ENCODE measurements around the gene CEP89. TPM values are rescaled to one million over a fixed set of nuclear protein-coding genes. Genes with fewer than 3 reads are reported as not detected.
"Not testable (repeated sequence)": the region's sequence is repeated elsewhere in the genome, so short reads cannot be mapped to it uniquely, and the experiment has no call there.

Gene CEP89
- 14.8 and 18.3 TPM in 2 replicates for polyA plus RNA-seq (2011; rRNA removed)
- 22.2 and 31.8 TPM in 2 replicates for polyA minus RNA-seq (2011; rRNA and poly(A)+ RNA removed)

GRCh38 chr19:32971715-32972540 is at the start of gene CEP89, which contains the start of gene FAAP24:
TSS of gene CEP89 (minus strand) at chr19:32971958. CDS start at chr19:32971874, 84 bp downstream.
TSS of gene FAAP24 (plus strand) at chr19:32972242. CDS start at chr19:32973197, 955 bp downstream.
- CTCF ChIA-PET, result interaction anchor here (0.5 to 2.8 kb wide), 3 partner anchors 153 to 1756 kb away, joined by 4 to 8 read pairs (median 4); no protein-coding TSS in a partner anchor
- peak; percentile 95 for DNase-seq (ENCODE audit: low read depth)
- Histone ChIP-seq H3K36me3 (ENCODE audit: control insufficient read depth, insufficient read depth, low read length) (peaks cover 3% of the 10 kb centered on the region), H3K27me3 (ENCODE audit: control insufficient read depth, insufficient read depth, low read length) (no peaks in the 10 kb centered on the region), H3K4me3 (ENCODE audit: low read depth, low read length) (peak within 1 kb of the TSS; percentile 87)
- POLR2A ChIA-PET, result no interaction called here
- no peak for TF ChIP-seq CTCF (IDR thresholded peaks at IDR 0.05; ENCODE audit: insufficient read depth, low read depth, low read length)

GRCh38 chr19:33010891-33011290 is 39.1 kb upstream of the CEP89 start:
- DNase-seq (ENCODE audit: low read depth); H3K4me3 ChIP-seq (ENCODE audit: low read depth, low read length); H3K36me3 ChIP-seq (ENCODE audit: control insufficient read depth, insufficient read depth, low read length); CTCF ChIA-PET; H3K27me3 ChIP-seq (ENCODE audit: control insufficient read depth, insufficient read depth, low read length); POLR2A ChIA-PET: not testable (repeated sequence)

GRCh38 chr19:33008738-33009137 is 37.0 kb upstream of the CEP89 start:
- POLR2A ChIA-PET, result no interaction called here
- DNase-seq (ENCODE audit: low read depth), result no peak
- peaks cover 9% of the 10 kb centered on the region for H3K36me3 ChIP-seq (ENCODE audit: control insufficient read depth, insufficient read depth, low read length)
- no peaks in the 10 kb centered on the region for H3K27me3 ChIP-seq (ENCODE audit: control insufficient read depth, insufficient read depth, low read length)
- TF ChIP-seq CTCF (IDR thresholded peaks at IDR 0.05; ENCODE audit: insufficient read depth, low read depth, low read length), result no peak
- H3K4me3 ChIP-seq (ENCODE audit: low read depth, low read length), result no peak overlapping the region
- CTCF ChIA-PET, result no interaction called here

GRCh38 chr19:33005440-33005839 is 33.7 kb upstream of the CEP89 start:
- ChIA-PET CTCF (no interaction called here), POLR2A (no interaction called here)
- Histone ChIP-seq H3K36me3 (ENCODE audit: control insufficient read depth, insufficient read depth, low read length) (peaks cover 5% of the 10 kb centered on the region; the same call in 1 of the 2 replicates), H3K27me3 (ENCODE audit: control insufficient read depth, insufficient read depth, low read length) (no peaks in the 10 kb centered on the region), H3K4me3 (ENCODE audit: low read depth, low read length) (no peak overlapping the region)
- no peak for TF ChIP-seq CTCF (IDR thresholded peaks at IDR 0.05; ENCODE audit: insufficient read depth, low read depth, low read length)
- no peak for DNase-seq (ENCODE audit: low read depth)

GRCh38 chr19:33003424-33004024 is 31.8 kb upstream of the CEP89 start:
- POLR2A ChIA-PET, result not testable (repeated sequence)

GRCh38 chr19:33002126-33002865 is 30.5 kb upstream of the CEP89 start:
- CTCF ChIA-PET, result interaction anchor here (1.0 kb wide), 1 partner anchor 182 kb away, joined by 3 read pairs; no protein-coding TSS in a partner anchor
- H3K27me3 ChIP-seq (ENCODE audit: control insufficient read depth, insufficient read depth, low read length); DNase-seq (ENCODE audit: low read depth); H3K4me3 ChIP-seq (ENCODE audit: low read depth, low read length); H3K36me3 ChIP-seq (ENCODE audit: control insufficient read depth, insufficient read depth, low read length); POLR2A ChIA-PET: not testable (repeated sequence)

More at GRCh38 chr19:33003424-33004024, 31.8 kb upstream of the CEP89 start:
- not testable (repeated sequence) for DNase-seq (ENCODE audit: low read depth); H3K4me3 ChIP-seq (ENCODE audit: low read depth, low read length); H3K27me3 ChIP-seq (ENCODE audit: control insufficient read depth, insufficient read depth, low read length); H3K36me3 ChIP-seq (ENCODE audit: control insufficient read depth, insufficient read depth, low read length)
- CTCF ChIA-PET, result interaction anchor here (0.5 kb wide), 1 partner anchor 28 kb away, joined by 3 read pairs; no protein-coding TSS in a partner anchor

Measured in BJ (cell line).